NCI-H345 (cell line): ENCODE data around the gene IFT88.
A peak's percentile ranks its signal among the peaks of the same experiment; 100 is the strongest.

ENCODE experiments used
- DNase-seq: peaks from one replicate; lab custom pipeline; 2025; lab: John Stamatoyannopoulos, UW

IFT88 gene

GRCh38 chr13:20686167-20686566 lies 119.2 kb downstream of the IFT88 start:
- DNase-seq, result no peak

- DNase-seq, result no peak
These were observed 120.1 kb downstream of the IFT88 start for GRCh38 chr13:20686863-20687579.

GRCh38 chr13:20689291-20689690 lies 122.3 kb downstream of the IFT88 start:
- no peak for DNase-seq

GRCh38 chr13:20691616-20692015 lies 124.7 kb downstream of the IFT88 start:
- no peak for DNase-seq

- DNase-seq, result no peak
These were observed 129.1 kb downstream of the IFT88 start for GRCh38 chr13:20696073-20696472.

- no peak for DNase-seq
These were observed 132.8 kb downstream of the IFT88 start for GRCh38 chr13:20699715-20700114.

GRCh38 chr13:20700288-20700687 lies 133.3 kb downstream of the IFT88 start:
- DNase-seq, result no peak

- DNase-seq, result no peak
These were observed 134.5 kb downstream of the IFT88 start for GRCh38 chr13:20701461-20701860.

GRCh38 chr13:20702530-20702914 lies 135.6 kb downstream of the IFT88 start:
- DNase-seq, result no peak

- DNase-seq, result peak; percentile 31
These were observed 136.2 kb downstream of the IFT88 start, which contains the start of gene IL17D for GRCh38 chr13:20702915-20703779. Gene IL17D (plus strand): TSS chr13:20703699. CDS start chr13:20704002, 303 bp downstream.

GRCh38 chr13:20703780-20704458 lies 137.0 kb downstream of the IFT88 start:
- DNase-seq, result peak; percentile 83

- DNase-seq, result no peak
These were observed 137.6 kb downstream of the IFT88 start for GRCh38 chr13:20704459-20705069.

GRCh38 chr13:20706661-20707060 lies 139.7 kb downstream of the IFT88 start:
- DNase-seq, result no peak

GRCh38 chr13:20708216-20708615 lies 141.3 kb downstream of the IFT88 start:
- no peak for DNase-seq

GRCh38 chr13:20709369-20709768 lies 142.4 kb downstream of the IFT88 start:
- DNase-seq, result no peak

- DNase-seq, result no peak
These were observed 142.8 kb downstream of the IFT88 start for GRCh38 chr13:20709782-20710181.

GRCh38 chr13:20711301-20712044 lies 144.5 kb downstream of the IFT88 start:
- no peak for DNase-seq

- DNase-seq, result no peak
These were observed 146.0 kb downstream of the IFT88 start for GRCh38 chr13:20713014-20713376.

GRCh38 chr13:20713751-20714150 lies 146.8 kb downstream of the IFT88 start:
- DNase-seq, result no peak

GRCh38 chr13:20714161-20714560 lies 147.2 kb downstream of the IFT88 start:
- DNase-seq, result no peak

- DNase-seq, result no peak
These were observed 147.8 kb downstream of the IFT88 start for GRCh38 chr13:20714563-20715329.
